D341Med (cell line): Measurements from ENCODE around the gene ACOT6.
A peak's percentile ranks its signal among the peaks of the same experiment; 100 is the strongest.
"Not testable (repeated sequence)": the region's sequence is repeated elsewhere in the genome, so short reads cannot be mapped to it uniquely, and the experiment has no call there.

Experiments used
- DNase-seq: peaks from one replicate; pipeline ENCODE4 v3.0.0; 2012; ENCODE audit warnings: low spot score

ACOT6 gene

GRCh38 chr14:73612339-73613045, at the start of gene ACOT6:
TSS of gene ACOT6 (plus strand) at chr14:73612517. CDS start at chr14:73612572, 55 bp downstream.
- peak; percentile 89 for DNase-seq

- not testable (repeated sequence) for DNase-seq
Observed at GRCh38 chr14:73562696-73563095, 49.6 kb upstream of the ACOT6 start.

- DNase-seq, result not testable (repeated sequence)
Observed at GRCh38 chr14:73566431-73566830, 45.9 kb upstream of the ACOT6 start.

- not testable (repeated sequence) for DNase-seq
Observed at GRCh38 chr14:73566935-73567334, 45.4 kb upstream of the ACOT6 start.

GRCh38 chr14:73567358-73567757, 45.0 kb upstream of the ACOT6 start:
- DNase-seq, result no peak

- no peak for DNase-seq
Observed at GRCh38 chr14:73567951-73568885, 44.1 kb upstream of the ACOT6 start.

GRCh38 chr14:73568886-73569184, 43.5 kb upstream of the ACOT6 start:
- DNase-seq, result not testable (repeated sequence)

GRCh38 chr14:73569185-73569958, 42.9 kb upstream of the ACOT6 start, which contains the start of gene ACOT2:
TSS of gene ACOT2 (plus strand) at chr14:73569213. CDS start at chr14:73569241, 28 bp downstream.
- DNase-seq, result peak; percentile 40

GRCh38 chr14:73570913-73571312, 41.4 kb upstream of the ACOT6 start:
- DNase-seq, result peak; percentile 76

- not testable (repeated sequence) for DNase-seq
Observed at GRCh38 chr14:73573034-73573433, 39.3 kb upstream of the ACOT6 start.

- not testable (repeated sequence) for DNase-seq
Observed at GRCh38 chr14:73573740-73574139, 38.6 kb upstream of the ACOT6 start.

- not testable (repeated sequence) for DNase-seq
Observed at GRCh38 chr14:73574251-73574650, 38.1 kb upstream of the ACOT6 start.

- DNase-seq, result no peak
Observed at GRCh38 chr14:73576391-73576790, 35.9 kb upstream of the ACOT6 start.

GRCh38 chr14:73577214-73577613, 35.1 kb upstream of the ACOT6 start:
- not testable (repeated sequence) for DNase-seq

GRCh38 chr14:73582102-73582979, 30.0 kb upstream of the ACOT6 start:
- not testable (repeated sequence) for DNase-seq

- DNase-seq, result no peak
Observed at GRCh38 chr14:73588695-73589094, 23.6 kb upstream of the ACOT6 start.

GRCh38 chr14:73589116-73589515, 23.2 kb upstream of the ACOT6 start:
- DNase-seq, result no peak

GRCh38 chr14:73590673-73591004, 21.7 kb upstream of the ACOT6 start:
- DNase-seq, result not testable (repeated sequence)

GRCh38 chr14:73591690-73592449, 20.4 kb upstream of the ACOT6 start, which contains the start of gene ACOT4:
TSS of gene ACOT4 (plus strand) at chr14:73591873. CDS start at chr14:73591960, 87 bp downstream.
- DNase-seq, result no peak

- DNase-seq, result no peak
Observed at GRCh38 chr14:73594491-73594890, 17.8 kb upstream of the ACOT6 start.
